ENCODE data around the gene MPPED2. TPM values are rescaled to one million over a fixed set of nuclear protein-coding genes. Genes with fewer than 3 reads are reported as not detected.
A peak's percentile ranks its signal among the peaks of the same experiment; 100 is the strongest.

The MPPED2 gene
- polyA plus RNA-seq, 4 donors, result 16.2 to 23.1 (median 19.0) TPM

- DNase-seq (ENCODE audit: low read depth in 4 of 4, low spot score in 2 of 4), result no peak
These were observed 50.3 kb downstream of the MPPED2 start for GRCh38 chr11:30535818-30536217.

DNA sequence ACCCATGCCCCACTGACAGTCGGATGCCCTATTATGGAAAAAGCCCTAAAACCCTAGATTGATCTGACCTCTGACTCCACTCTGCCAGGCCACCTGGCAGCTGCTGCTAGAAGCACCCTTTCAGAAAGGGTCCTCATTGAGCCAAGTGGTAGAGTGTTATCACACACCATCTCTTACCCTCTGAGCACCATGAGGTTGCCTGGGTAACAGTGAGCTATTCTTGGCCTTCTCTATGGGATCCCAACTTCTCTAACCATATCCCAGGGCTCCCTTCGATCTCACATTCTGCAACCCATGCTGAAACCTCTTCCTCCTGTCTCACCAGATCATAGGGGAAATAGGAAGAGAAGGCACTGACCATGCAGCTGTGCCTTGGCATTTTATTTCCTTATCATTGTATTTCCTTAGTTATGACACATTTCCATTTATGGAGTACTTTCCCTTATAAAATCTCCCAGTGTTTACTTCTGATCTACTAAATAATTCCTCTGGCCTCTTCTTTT, 52.7 kb downstream of the MPPED2 start:
- no peak for DNase-seq (ENCODE audit: low read depth in 4 of 4, low spot score in 2 of 4)

- no peak for DNase-seq (ENCODE audit: low read depth in 4 of 4, low spot score in 2 of 4)
These were observed 58.6 kb downstream of the MPPED2 start for GRCh38 chr11:30527566-30527965.

DNA sequence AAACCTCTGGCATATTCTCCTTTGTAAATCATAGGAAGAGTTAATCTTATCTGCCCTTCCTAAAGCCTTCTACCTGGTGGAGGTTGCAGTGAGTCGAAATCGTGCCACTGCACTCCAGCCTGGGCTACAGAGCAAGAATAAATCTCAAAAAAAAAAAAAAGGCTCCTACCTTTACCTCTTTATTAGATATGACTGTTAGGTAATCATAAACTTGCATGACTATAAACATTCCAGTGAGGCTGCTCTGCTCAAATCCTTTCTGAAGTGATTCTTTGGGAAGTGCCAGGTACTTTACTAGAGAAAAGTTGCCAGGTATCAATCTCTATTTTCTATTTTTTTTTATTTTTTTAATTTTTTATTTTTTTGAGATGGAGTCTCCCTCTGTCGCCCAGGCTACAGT, 59.6 kb downstream of the MPPED2 start:
- DNase-seq (ENCODE audit: low read depth in 4 of 4, low spot score in 2 of 4), result no peak

GRCh38 chr11:30522536-30523243, 63.5 kb downstream of the MPPED2 start:
- no peak for DNase-seq (ENCODE audit: low read depth in 4 of 4, low spot score in 2 of 4)

- DNase-seq (ENCODE audit: low read depth in 4 of 4, low spot score in 2 of 4), result no peak
These were observed 64.7 kb downstream of the MPPED2 start for GRCh38 chr11:30521297-30522071.

DNA sequence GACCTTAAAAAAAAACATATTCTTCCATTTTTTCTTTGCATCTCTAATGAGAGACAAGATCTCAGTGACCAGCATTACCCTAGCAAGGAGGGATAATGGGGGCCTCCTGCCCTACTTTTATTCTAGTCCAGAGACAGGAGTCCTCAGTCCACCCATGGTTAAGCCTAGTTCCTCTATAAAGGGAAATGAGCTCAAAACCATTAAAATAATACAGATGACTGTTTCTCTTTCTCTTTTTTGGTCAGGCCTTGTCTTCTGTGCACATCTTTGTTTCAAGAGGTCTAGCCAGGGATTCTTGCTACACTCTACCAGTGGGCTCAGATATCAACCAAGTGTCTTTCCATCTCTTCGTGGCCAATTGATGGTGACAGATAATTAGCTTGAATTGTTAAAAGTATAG, 73.1 kb downstream of the MPPED2 start:
- DNase-seq (ENCODE audit: low read depth in 4 of 4, low spot score in 2 of 4), result no peak

GRCh38 chr11:30511408-30511807, 74.7 kb downstream of the MPPED2 start:
- DNase-seq (ENCODE audit: low read depth in 4 of 4, low spot score in 2 of 4), result no peak

DNA sequence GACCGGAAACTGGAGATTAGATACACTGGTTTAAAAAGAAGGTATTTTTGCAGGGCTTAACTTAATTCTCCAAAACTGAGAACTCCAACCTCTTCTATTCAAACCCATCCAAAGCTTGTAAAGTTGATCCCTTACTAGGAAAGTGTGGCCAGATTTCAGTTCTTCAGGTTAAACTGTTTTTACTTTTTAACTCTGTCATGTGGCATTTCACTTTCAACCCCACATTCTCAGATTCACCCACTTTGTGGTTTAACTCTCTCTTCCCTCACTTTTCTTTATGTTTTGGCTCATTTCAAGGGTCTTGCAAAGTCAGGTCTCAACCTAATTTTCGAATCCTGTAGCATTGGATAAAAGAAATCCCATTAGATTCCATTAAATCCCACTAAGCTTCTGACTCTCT, 75.4 kb downstream of the MPPED2 start:
- DNase-seq (ENCODE audit: low read depth in 4 of 4, low spot score in 2 of 4), result no peak

DNA sequence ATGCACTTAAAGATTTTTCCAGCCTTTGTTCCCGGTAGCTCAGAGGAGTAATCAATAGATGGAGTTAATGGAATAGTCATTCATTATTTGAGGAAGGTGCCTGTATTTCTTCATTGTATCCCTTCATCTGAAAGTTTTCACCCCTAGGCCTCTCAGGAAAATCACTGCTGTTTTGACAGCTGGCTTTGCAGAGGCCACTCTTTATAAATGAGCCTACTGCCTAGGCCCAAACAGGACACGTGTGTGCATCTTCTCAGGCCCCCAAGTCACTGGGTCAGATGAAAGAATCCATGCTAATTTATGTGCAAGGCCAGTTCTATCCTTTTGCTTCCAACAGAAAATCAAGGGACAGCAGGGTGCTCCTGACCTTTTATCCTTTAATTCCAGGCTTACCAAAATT, 76.8 kb downstream of the MPPED2 start:
- no peak for DNase-seq (ENCODE audit: low read depth in 4 of 4, low spot score in 2 of 4)

GRCh38 chr11:30508594-30508993, 77.6 kb downstream of the MPPED2 start:
- DNase-seq (ENCODE audit: low read depth in 4 of 4, low spot score in 2 of 4), result no peak

DNA sequence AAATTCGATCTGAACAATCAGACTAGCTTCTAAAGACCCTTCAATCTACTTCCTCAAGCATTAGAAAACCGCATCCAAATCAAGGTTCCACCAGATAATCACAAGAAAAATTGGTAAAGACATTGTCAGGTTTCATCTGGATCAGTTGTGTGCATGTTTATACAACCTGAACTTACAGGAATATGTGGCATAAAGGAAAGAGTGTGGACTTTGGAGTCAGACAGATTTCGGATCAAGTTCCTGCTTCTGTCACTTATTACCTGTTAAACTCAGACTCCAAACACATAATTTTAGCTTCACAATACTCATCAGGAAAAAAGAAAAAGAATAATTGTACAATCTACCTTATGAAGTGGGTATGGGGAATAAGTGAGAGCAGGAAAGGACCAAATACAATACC, 80.5 kb downstream of the MPPED2 start:
- no peak for DNase-seq (ENCODE audit: low read depth in 4 of 4, low spot score in 2 of 4)

- DNase-seq (ENCODE audit: low read depth in 4 of 4, low spot score in 2 of 4), result peak in 1 of 4 donors; percentile 45
These were observed 81.7 kb downstream of the MPPED2 start for GRCh38 chr11:30504468-30504867.

DNA sequence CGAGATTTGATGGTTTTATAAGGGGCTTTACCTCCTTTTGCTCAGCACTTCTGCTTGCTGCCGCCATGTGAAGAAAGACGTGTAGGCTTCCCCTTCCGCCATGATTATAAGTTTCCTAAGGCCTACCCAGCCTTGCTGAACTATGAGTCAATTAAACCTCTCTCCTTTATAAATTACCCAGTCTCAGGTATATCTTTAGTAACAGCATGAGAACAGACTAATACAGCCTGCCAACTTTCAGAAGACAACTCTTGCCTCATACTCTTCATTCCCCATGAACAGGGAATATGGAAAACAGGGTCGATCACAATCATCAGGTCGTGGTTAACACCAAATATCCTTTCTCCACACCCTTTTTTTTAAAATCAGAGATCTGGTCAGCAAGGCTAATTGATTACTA, 83.0 kb downstream of the MPPED2 start:
- DNase-seq (ENCODE audit: low read depth in 4 of 4, low spot score in 2 of 4), result no peak

DNA sequence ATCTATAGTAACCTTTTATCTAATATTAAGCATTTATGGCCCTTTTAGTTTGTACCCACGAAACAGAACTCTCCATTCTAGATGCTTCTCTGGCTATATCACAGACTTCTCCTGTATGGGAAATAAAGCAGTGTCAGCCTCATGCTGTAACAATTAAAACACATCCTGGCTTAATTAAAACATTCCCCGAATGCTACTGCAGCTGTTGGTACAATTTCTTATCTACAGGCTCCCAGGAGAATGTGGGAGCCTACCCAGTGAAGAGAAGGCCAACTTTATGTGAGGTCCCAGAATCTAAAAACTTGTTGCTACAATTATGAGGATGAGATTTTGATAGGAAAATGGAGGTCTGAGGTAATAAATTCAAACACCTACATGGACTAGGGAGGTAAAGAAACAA, 83.8 kb downstream of the MPPED2 start:
- no peak for DNase-seq (ENCODE audit: low read depth in 4 of 4, low spot score in 2 of 4)

GRCh38 chr11:30501744-30502143, 84.4 kb downstream of the MPPED2 start:
- DNase-seq (ENCODE audit: low read depth in 4 of 4, low spot score in 2 of 4), result no peak

DNA sequence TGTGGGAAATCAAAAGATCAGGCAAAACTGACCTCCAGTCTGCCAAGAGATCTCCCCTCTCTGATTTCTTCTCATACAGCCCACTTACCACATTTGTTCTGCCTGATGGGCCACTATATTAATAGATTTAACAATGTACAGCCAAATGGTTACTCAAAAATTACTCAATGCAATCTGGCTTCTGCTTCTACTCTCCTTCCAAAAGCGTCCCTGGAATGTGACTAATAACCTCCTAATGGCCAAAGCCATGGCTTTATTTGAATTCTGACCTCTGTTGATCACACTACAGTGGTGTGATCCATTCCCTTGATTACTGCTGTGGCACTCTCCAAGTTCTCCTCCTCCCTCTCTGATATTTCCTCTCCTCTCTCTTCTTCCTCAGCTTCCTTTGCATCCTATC, 86.2 kb downstream of the MPPED2 start:
- DNase-seq (ENCODE audit: low read depth in 4 of 4, low spot score in 2 of 4), result no peak

- no peak for DNase-seq (ENCODE audit: low read depth in 4 of 4, low spot score in 2 of 4)
These were observed 88.6 kb downstream of the MPPED2 start for GRCh38 chr11:30497600-30497999.

- no peak for DNase-seq (ENCODE audit: low read depth in 4 of 4, low spot score in 2 of 4)
These were observed 89.2 kb downstream of the MPPED2 start for GRCh38 chr11:30496935-30497334.

GRCh38 chr11:30495437-30495836, 90.7 kb downstream of the MPPED2 start:
- no peak for DNase-seq (ENCODE audit: low read depth in 4 of 4, low spot score in 2 of 4)

DNA sequence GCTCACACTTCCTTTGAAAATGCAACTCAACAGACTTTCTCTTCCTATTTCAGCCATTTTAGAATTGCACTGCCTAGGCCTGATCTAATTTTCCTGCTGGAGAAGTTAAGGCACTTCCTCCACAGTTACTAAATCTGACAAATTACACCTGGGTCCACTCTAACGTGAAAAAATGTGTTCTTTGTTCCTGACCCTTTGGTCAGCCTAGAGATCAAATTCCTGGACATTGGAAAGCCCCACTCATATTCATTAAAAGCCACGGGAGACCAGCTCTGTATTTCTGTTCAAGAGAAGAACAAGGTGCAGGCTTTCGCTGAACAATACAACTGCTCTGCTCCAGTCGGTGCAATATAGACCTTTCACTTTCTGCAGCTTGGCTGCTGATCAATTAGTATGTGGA, 96.6 kb downstream of the MPPED2 start:
- DNase-seq (ENCODE audit: low read depth in 4 of 4, low spot score in 2 of 4), result no peak

DNA sequence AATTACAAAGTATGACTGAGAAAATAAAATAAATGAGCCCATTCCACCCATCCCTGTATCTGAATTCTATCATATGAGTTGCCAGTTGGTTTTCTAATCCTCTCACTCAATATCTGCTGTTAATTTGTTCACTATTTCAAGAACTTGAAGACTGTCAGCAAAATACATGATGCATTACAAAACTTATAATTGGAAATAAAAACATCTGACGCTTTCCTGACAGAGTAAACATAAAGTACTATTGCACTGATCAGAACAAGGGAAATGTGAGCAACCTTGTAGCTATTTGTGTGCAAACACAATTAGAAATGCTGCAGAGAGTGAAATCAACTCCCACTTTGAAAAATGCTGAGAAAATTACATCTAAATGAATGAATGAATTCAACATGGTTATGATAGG, 97.1 kb downstream of the MPPED2 start:
- DNase-seq (ENCODE audit: low read depth in 4 of 4, low spot score in 2 of 4), result no peak

Data from left renal cortex interstitium (tissue), 4 donors.